ENCODE results near the gene DEFB121. TPM values are rescaled to one million over a fixed set of nuclear protein-coding genes. Genes with fewer than 3 reads are reported as not detected.

The DEFB121 gene
- polyA plus RNA-seq, 1 donor (not counting 4 experiments of a cell fraction or from before 2014, with no cell fraction given) = not detected

- FAIRE-seq (no peak), DNase-seq (ENCODE audit: low read depth, low spot score) (no peak)
- Histone ChIP-seq H3K9ac (ENCODE audit: control insufficient read depth, extremely low read depth, insufficient read depth, low read length) (no peak overlapping the region), H3K36me3 (ENCODE audit: control insufficient read depth in 2 of 2, extremely low read depth in 1 of 2, insufficient read depth in 2 of 2, low read length in 2 of 2) (no peaks in the 10 kb centered on the region), H3K9me1 (ENCODE audit: control insufficient read depth, extremely low read depth, insufficient read depth, low read length) (no peaks in the 10 kb centered on the region), H3K27me3 (ENCODE audit: control insufficient read depth, extremely low read depth, insufficient read depth, low read length) (no peaks in the 10 kb centered on the region), H2AFZ (ENCODE audit: control insufficient read depth, low read length) (no peak overlapping the region), H3K9me3 (ENCODE audit: control insufficient read depth, low read depth, low read length) (no peaks in the 10 kb centered on the region), H3K4me3 (ENCODE audit: control insufficient read depth in 2 of 3, extremely low read depth in 1 of 3, insufficient read depth in 2 of 3, low read depth in 1 of 3, low read length in 3 of 3) (no peak overlapping the region), H3K79me2 (ENCODE audit: control insufficient read depth, insufficient read depth, low read length) (no peaks in the 10 kb centered on the region), H3K4me2 (ENCODE audit: control insufficient read depth, extremely low read depth, insufficient read depth, low read depth, low read length) (no peak overlapping the region), H4K20me1 (ENCODE audit: control insufficient read depth, extremely low read depth, insufficient read depth, low read length) (no peaks in the 10 kb centered on the region), H3K4me1 (ENCODE audit: control insufficient read depth, extremely low read depth, insufficient read depth, low read length) (no peaks in the 10 kb centered on the region), H3K27ac (ENCODE audit: control insufficient read depth, insufficient read depth, low read length) (no peak overlapping the region)
- TF ChIP-seq CTCF (optimal IDR thresholded peaks at IDR 0.05 in 1 of 3, IDR thresholded peaks at IDR 0.05 in 1 of 3, conservative IDR thresholded peaks at IDR 0.05 in 1 of 3; ENCODE audit: extremely low read depth in 1 of 3, insufficient read depth in 2 of 3, low read length in 3 of 3) (no peak), EZH2 (IDR thresholded peaks at IDR 0.05; ENCODE audit: low read length) (no peak)
- dilution Hi-C loops (cut with MboI; ENCODE audit: extremely low pct_ligation_motif_present, low sequenced_read_pairs) = no loop called here
Measured at GRCh38 chr20:31452575-31452974, 46.6 kb upstream of the DEFB121 start.

- Histone ChIP-seq H3K79me2 (ENCODE audit: control insufficient read depth, insufficient read depth, low read length) (no peaks in the 10 kb centered on the region), H3K4me1 (ENCODE audit: control insufficient read depth, extremely low read depth, insufficient read depth, low read length) (no peaks in the 10 kb centered on the region), H3K9me3 (ENCODE audit: control insufficient read depth, low read depth, low read length) (no peaks in the 10 kb centered on the region), H3K9ac (ENCODE audit: control insufficient read depth, extremely low read depth, insufficient read depth, low read length) (no peak overlapping the region), H3K4me2 (ENCODE audit: control insufficient read depth, extremely low read depth, insufficient read depth, low read depth, low read length) (no peak overlapping the region), H3K9me1 (ENCODE audit: control insufficient read depth, extremely low read depth, insufficient read depth, low read length) (no peaks in the 10 kb centered on the region), H3K27ac (ENCODE audit: control insufficient read depth, insufficient read depth, low read length) (no peak overlapping the region), H3K36me3 (ENCODE audit: control insufficient read depth in 2 of 2, extremely low read depth in 1 of 2, insufficient read depth in 2 of 2, low read length in 2 of 2) (no peaks in the 10 kb centered on the region), H3K27me3 (ENCODE audit: control insufficient read depth, extremely low read depth, insufficient read depth, low read length) (no peaks in the 10 kb centered on the region), H4K20me1 (ENCODE audit: control insufficient read depth, extremely low read depth, insufficient read depth, low read length) (no peaks in the 10 kb centered on the region), H2AFZ (ENCODE audit: control insufficient read depth, low read length) (no peak overlapping the region), H3K4me3 (ENCODE audit: control insufficient read depth in 2 of 3, extremely low read depth in 1 of 3, insufficient read depth in 2 of 3, low read depth in 1 of 3, low read length in 3 of 3) (no peak overlapping the region)
- FAIRE-seq (no peak), DNase-seq (ENCODE audit: low read depth, low spot score) (no peak)
- no peak for TF ChIP-seq CTCF (optimal IDR thresholded peaks at IDR 0.05 in 1 of 3, IDR thresholded peaks at IDR 0.05 in 1 of 3, conservative IDR thresholded peaks at IDR 0.05 in 1 of 3; ENCODE audit: extremely low read depth in 1 of 3, insufficient read depth in 2 of 3, low read length in 3 of 3)
- no peak for TF ChIP-seq EZH2 (IDR thresholded peaks at IDR 0.05; ENCODE audit: low read length)
- dilution Hi-C loops (cut with MboI; ENCODE audit: extremely low pct_ligation_motif_present, low sequenced_read_pairs) = no loop called here
Measured at GRCh38 chr20:31449511-31450414, 43.7 kb upstream of the DEFB121 start.

All from keratinocyte (primary cell).